Endodermal cell (in vitro differentiated cells): Measurements from ENCODE around the gene NAGLU. TPM values are rescaled to one million over a fixed set of nuclear protein-coding genes. Genes with fewer than 3 reads are reported as not detected.
A peak's percentile ranks its signal among the peaks of the same experiment; 100 is the strongest.

Experiments used
- DNase-seq: peaks from one replicate; pipeline ENCODE4 v3.0.0-alpha.2; 2017
- H3K27ac ChIP-seq: 2 replicates; pipeline ENCODE4 v1.5.1; 2013; ENCODE audit warnings: mild to moderate bottlenecking, low read depth, low read length, moderate library complexity
- H3K27me3 ChIP-seq: 2 replicates; pipeline ENCODE4 v1.6.1; 2013; ENCODE audit warnings: mild to moderate bottlenecking, low read length, moderate library complexity; ENCODE audit not compliant: insufficient read depth, control insufficient read depth, poor library complexity, severe bottlenecking
- H3K36me3 ChIP-seq: 2 replicates; pipeline ENCODE4 v1.7.0; 2013; ENCODE audit warnings: mild to moderate bottlenecking, low read length, moderate library complexity; ENCODE audit not compliant: control insufficient read depth, insufficient read depth
- H3K4me1 ChIP-seq: one replicate; pipeline ENCODE4 v1.7.0; 2013; ENCODE audit warnings: low read length; ENCODE audit not compliant: control insufficient read depth, insufficient read depth
- H3K4me3 ChIP-seq: 2 replicates; pipeline ENCODE4 v1.5.1; 2013; ENCODE audit warnings: mild to moderate bottlenecking, low read length, moderate library complexity
- H3K9ac ChIP-seq: 2 replicates; pipeline ENCODE4 v1.6.1; 2013; ENCODE audit warnings: mild to moderate bottlenecking, low read length, moderate library complexity; ENCODE audit not compliant: poor library complexity, severe bottlenecking; ENCODE audit errors: extremely low read depth
- H3K9me3 ChIP-seq: 2 replicates; pipeline ENCODE4 v1.6.1; 2013; ENCODE audit warnings: mild to moderate bottlenecking, low read length, moderate library complexity; ENCODE audit not compliant: control insufficient read depth
- H3K27ac Mint-ChIP-seq: 2 replicates; pipeline ENCODE4 v1.8.0; 2020; ENCODE audit warnings: mixed read lengths
- H3K27me3 Mint-ChIP-seq: 2 replicates; pipeline ENCODE4 v1.8.0; 2021; ENCODE audit warnings: mild to moderate bottlenecking, mixed read lengths; ENCODE audit not compliant: insufficient read depth
- H3K36me3 Mint-ChIP-seq: 2 replicates; pipeline ENCODE4 v1.8.0; 2020; ENCODE audit warnings: low read depth, mixed read lengths
- H3K4me1 Mint-ChIP-seq: 2 replicates; pipeline ENCODE4 v1.8.0; 2020; ENCODE audit warnings: mixed read lengths
- H3K4me3 Mint-ChIP-seq: 2 replicates; pipeline ENCODE4 v1.8.0; 2020; ENCODE audit warnings: mild to moderate bottlenecking, moderate library complexity, mixed read lengths
- H3K9me3 Mint-ChIP-seq: 2 replicates; pipeline ENCODE4 v1.8.0; 2020; ENCODE audit warnings: mild to moderate bottlenecking, mixed read lengths
- WGBS, 2 experiments: methylation state at CpG; one replicate each; pipeline versions ENCODE4 v1.1.5 to v1.1.7; 2013; ENCODE audit warnings: missing lambda C conversion rate in 2 of 2, mixed read lengths in 1 of 2; ENCODE audit not compliant: insufficient coverage in 1 of 2, insufficient read length in 1 of 2; 5-methylcytosine and 5-hydroxymethylcytosine counted together
- total RNA-seq, 2 donors: library from RNA; stranded (reverse); fragmentation: NEBNext Ultra II Directional in 1 of 2; extraction: Animal tissue kit (Norgen Biotek cat#: 25700) in 1 of 2; gene quantifications; 2 replicates in 1 of 2; 3 replicates in 1 of 2; pipeline ENCODE4 v1.2.1, GENCODE V29; 2021
- TF ChIP-seq, protein P1 (sequence below): fragments of 200-600 bp; sonication (generic); conservative IDR thresholded peaks from 2 replicates; pipeline ENCODE4 v1.5.0; 2021; ENCODE audit warnings: antibody characterized with exemption, mild to moderate bottlenecking

Gene NAGLU
- total RNA-seq, 2 donors from 2014 or later, result 29.1 to 31.5 TPM

DNA sequence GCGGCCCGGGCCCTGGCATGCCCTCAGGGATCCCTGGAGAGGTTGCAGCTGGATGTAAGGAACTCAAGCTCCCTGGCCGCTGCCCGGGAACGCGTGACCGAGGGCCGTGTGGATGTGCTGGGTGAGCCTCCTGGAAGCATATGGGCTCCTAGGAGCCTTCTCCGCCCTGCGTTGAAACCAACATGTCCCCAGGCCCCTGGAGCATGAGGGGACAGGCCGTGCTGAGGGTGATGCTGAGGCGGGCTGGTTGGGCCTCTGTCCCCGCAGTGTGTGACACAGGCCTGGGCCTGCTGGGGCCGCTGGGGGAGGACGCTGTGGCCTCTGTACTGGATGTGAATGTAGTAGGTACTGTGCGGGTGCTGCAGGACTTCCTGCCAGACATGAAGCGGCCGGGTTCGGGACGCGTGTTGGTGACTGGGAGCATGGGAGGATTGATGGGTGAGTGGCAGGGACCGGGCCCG lies 11.0 kb downstream of the NAGLU start:
- no peak overlapping the region for H3K9ac ChIP-seq
- Mint-ChIP-seq H3K9me3 (no peaks in the 10 kb centered on the region), H3K27me3 (no peaks in the 10 kb centered on the region), H3K4me3 (no peak overlapping the region), H3K27ac (no peak overlapping the region), H3K4me1 (peaks cover 10% of the 10 kb centered on the region), H3K36me3 (peaks cover 9% of the 10 kb centered on the region)
- no peaks in the 10 kb centered on the region for H3K9me3 ChIP-seq
- H3K4me1 ChIP-seq, result no peaks in the 10 kb centered on the region
- TF ChIP-seq, protein P1, sequence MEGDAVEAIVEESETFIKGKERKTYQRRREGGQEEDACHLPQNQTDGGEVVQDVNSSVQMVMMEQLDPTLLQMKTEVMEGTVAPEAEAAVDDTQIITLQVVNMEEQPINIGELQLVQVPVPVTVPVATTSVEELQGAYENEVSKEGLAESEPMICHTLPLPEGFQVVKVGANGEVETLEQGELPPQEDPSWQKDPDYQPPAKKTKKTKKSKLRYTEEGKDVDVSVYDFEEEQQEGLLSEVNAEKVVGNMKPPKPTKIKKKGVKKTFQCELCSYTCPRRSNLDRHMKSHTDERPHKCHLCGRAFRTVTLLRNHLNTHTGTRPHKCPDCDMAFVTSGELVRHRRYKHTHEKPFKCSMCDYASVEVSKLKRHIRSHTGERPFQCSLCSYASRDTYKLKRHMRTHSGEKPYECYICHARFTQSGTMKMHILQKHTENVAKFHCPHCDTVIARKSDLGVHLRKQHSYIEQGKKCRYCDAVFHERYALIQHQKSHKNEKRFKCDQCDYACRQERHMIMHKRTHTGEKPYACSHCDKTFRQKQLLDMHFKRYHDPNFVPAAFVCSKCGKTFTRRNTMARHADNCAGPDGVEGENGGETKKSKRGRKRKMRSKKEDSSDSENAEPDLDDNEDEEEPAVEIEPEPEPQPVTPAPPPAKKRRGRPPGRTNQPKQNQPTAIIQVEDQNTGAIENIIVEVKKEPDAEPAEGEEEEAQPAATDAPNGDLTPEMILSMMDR, result no peak
- no peak overlapping the region for H3K4me3 ChIP-seq
- H3K27me3 ChIP-seq, result no peaks in the 10 kb centered on the region
- no peaks in the 10 kb centered on the region for H3K36me3 ChIP-seq
- H3K27ac ChIP-seq, result no peak overlapping the region
- DNase-seq, result no peak
- WGBS, 2 experiments, result 90 to 93% methylated on average over 10 to 23 of the region's 23 CpGs

DNA sequence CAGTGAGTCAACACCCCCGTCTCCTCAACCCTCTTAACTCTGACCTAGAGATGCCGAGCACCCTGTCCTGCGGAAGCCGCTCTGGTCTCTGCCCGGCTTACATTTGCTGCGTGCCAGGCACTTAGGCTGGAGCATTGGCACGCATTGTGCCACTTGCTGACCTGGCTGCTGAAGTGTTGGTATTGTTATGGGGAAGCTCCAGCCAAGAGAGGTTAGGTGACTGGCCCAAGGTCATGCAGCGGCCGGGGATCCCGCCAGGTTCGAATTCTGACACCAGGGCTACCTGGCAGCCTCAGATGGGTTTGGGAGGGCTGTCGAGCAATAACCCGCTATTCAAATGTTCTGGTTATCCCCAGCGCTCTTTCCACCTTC lies 11.6 kb downstream of the NAGLU start:
- Histone ChIP-seq H3K9ac (no peak overlapping the region), H3K36me3 (no peaks in the 10 kb centered on the region)

DNA sequence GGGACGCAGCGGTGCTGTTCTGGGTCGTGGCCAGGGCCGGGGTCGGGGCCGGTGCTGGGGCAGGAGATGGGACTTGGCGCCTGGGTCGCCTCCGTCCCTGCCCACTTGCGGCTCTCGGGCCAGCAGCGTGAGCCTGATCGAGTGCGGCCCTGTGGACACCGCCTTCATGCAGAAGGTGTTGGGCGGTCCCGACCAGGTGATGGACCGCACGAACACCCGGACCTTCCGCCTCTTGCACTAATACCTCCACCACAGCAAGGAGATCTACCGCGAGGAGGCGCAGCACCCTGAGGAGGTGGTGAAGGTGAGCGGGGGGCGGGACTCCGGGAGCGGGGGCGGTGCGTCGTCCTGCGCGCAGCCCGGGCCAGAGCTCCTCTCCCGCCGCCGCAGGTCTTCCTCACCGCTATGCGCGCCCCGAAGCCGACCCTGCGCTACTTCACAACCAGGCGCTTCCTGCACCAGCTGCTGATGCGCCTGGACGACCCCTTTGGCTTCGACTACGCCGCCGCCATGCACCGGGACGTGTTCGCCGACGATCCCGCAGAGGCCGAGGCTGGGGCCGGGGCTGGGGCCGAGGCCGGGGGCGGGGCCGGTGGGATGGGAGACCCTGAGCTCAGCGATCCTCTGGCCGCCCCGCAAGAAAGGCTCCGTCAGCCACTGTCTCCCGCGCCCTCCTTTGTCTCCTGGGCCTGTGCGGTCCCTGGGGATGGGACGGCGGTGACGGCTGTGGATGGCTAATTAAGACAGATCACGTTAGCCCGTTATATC lies 12.2 kb downstream of the NAGLU start:
- Histone ChIP-seq H3K27ac (peak overlapping the region; percentile 18), H3K9ac (peak overlapping the region; percentile 20), H3K4me1 (no peaks in the 10 kb centered on the region), H3K27me3 (no peaks in the 10 kb centered on the region), H3K4me3 (peak overlapping the region; percentile 62), H3K36me3 (no peaks in the 10 kb centered on the region), H3K9me3 (no peaks in the 10 kb centered on the region)
- no peaks in the 10 kb centered on the region for H3K9me3 Mint-ChIP-seq
- peaks cover 9% of the 10 kb centered on the region for H3K36me3 Mint-ChIP-seq
- 11 to 25% methylated on average over 42 to 74 of the region's 74 CpGs for WGBS, 2 experiments
- H3K27ac Mint-ChIP-seq, result no peak overlapping the region
- TF ChIP-seq, protein P1, result peak; percentile 82
- H3K4me1 Mint-ChIP-seq, result peaks cover 10% of the 10 kb centered on the region
- peak; percentile 100 for DNase-seq
- H3K4me3 Mint-ChIP-seq, result peak overlapping the region; percentile 45
- no peaks in the 10 kb centered on the region for H3K27me3 Mint-ChIP-seq

More for the DNA sequence above, 11.6 kb downstream of the NAGLU start:
- Histone ChIP-seq H3K27me3 (no peaks in the 10 kb centered on the region), H3K4me3 (no peak overlapping the region), H3K9me3 (no peaks in the 10 kb centered on the region), H3K4me1 (no peaks in the 10 kb centered on the region), H3K27ac (no peak overlapping the region)
- WGBS, 2 experiments, result 90 to 91% methylated on average over 8 to 14 of the region's 14 CpGs
- Mint-ChIP-seq H3K27ac (no peak overlapping the region), H3K4me3 (peak overlapping the region; percentile 45), H3K9me3 (no peaks in the 10 kb centered on the region), H3K27me3 (no peaks in the 10 kb centered on the region), H3K4me1 (peaks cover 10% of the 10 kb centered on the region), H3K36me3 (peaks cover 9% of the 10 kb centered on the region)
- no peak for DNase-seq
- TF ChIP-seq, protein P1, result no peak
